Mesenchymal stem cell (in vitro differentiated cells and primary cell): ENCODE results near the gene NEXN.

Experiments
- DNase-seq: peaks from one replicate; pipeline ENCODE4 v3.0.0-alpha.2; 2013
- H2AFZ ChIP-seq: one replicate; pipeline ENCODE4 v1.6.1; 2013; ENCODE audit warnings: low read depth, mild to moderate bottlenecking, control low read depth, inconsistent platforms, low read length, moderate library complexity
- H2AK5ac ChIP-seq: 2 replicates; pipeline ENCODE4 v1.6.1; 2013; ENCODE audit warnings: low read length, moderate library complexity, mild to moderate bottlenecking, inconsistent platforms; ENCODE audit not compliant: severe bottlenecking
- H2BK120ac ChIP-seq: one replicate; pipeline ENCODE4 v1.6.1; 2013; ENCODE audit warnings: low read depth, mild to moderate bottlenecking, inconsistent platforms, low read length, moderate library complexity
- H2BK12ac ChIP-seq, 2 experiments: one replicate each; pipeline ENCODE4 v1.6.1; 2013; ENCODE audit warnings: inconsistent platforms in 2 of 2, low read length in 2 of 2, mild to moderate bottlenecking in 2 of 2, moderate library complexity in 2 of 2, control low read depth in 1 of 2
- H2BK15ac ChIP-seq: one replicate; pipeline ENCODE4 v1.6.1; 2013; ENCODE audit warnings: mild to moderate bottlenecking, low read depth, inconsistent platforms; ENCODE audit not compliant: poor library complexity, severe bottlenecking
- H2BK5ac ChIP-seq: 2 replicates; pipeline ENCODE4 v1.6.1; 2013; ENCODE audit warnings: low read depth, mild to moderate bottlenecking, low read length, control low read depth, inconsistent platforms; ENCODE audit not compliant: poor library complexity, severe bottlenecking
- H3K14ac ChIP-seq, 2 experiments: one replicate each; pipeline ENCODE4 v1.6.1; 2013; ENCODE audit warnings: inconsistent platforms in 2 of 2, low read length in 2 of 2, control low read depth in 1 of 2, mild to moderate bottlenecking in 1 of 2, moderate library complexity in 1 of 2
- H3K18ac ChIP-seq, 2 experiments: one replicate each; pipeline ENCODE4 v1.6.1; 2013; ENCODE audit warnings: inconsistent platforms in 2 of 2, low read length in 2 of 2, control low read depth in 1 of 2, low read depth in 1 of 2, mild to moderate bottlenecking in 1 of 2
- H3K23ac ChIP-seq, 2 experiments: one replicate each; pipeline ENCODE4 v1.6.1; 2013; ENCODE audit warnings: inconsistent platforms in 2 of 2, low read length in 2 of 2, mild to moderate bottlenecking in 2 of 2, moderate library complexity in 2 of 2, control low read depth in 1 of 2
- H3K27ac ChIP-seq: 2 replicates; pipeline ENCODE4 v1.5.1; 2013; ENCODE audit warnings: mild to moderate bottlenecking, moderate library complexity, low read length, control low read depth, inconsistent platforms; ENCODE audit not compliant: poor library complexity, severe bottlenecking
- H3K27me3 ChIP-seq, 2 experiments: 2 replicates each; pipeline versions ENCODE4 v1.6.1 to v1.7.0; 2013; ENCODE audit warnings: low read length in 2 of 2, mild to moderate bottlenecking in 2 of 2, moderate library complexity in 2 of 2, control low read depth in 1 of 2, inconsistent platforms in 1 of 2; ENCODE audit not compliant: control insufficient read depth in 1 of 2, insufficient read depth in 1 of 2
- H3K36me3 ChIP-seq, 2 experiments: 2 replicates each; pipeline versions ENCODE4 v1.6.1 to v1.7.0; 2013; ENCODE audit warnings: low read length in 2 of 2, control low read depth in 1 of 2, inconsistent platforms in 1 of 2, low read depth in 1 of 2, mild to moderate bottlenecking in 1 of 2; ENCODE audit not compliant: insufficient read depth in 2 of 2, control insufficient read depth in 1 of 2
- H3K4ac ChIP-seq, 2 experiments: one replicate each; pipeline ENCODE4 v1.6.1; 2013; ENCODE audit warnings: inconsistent platforms in 2 of 2, low read length in 2 of 2, mild to moderate bottlenecking in 2 of 2, moderate library complexity in 2 of 2, control low read depth in 1 of 2, low read depth in 1 of 2
- H3K4me1 ChIP-seq: 2 replicates; pipeline ENCODE4 v1.6.1; 2013; ENCODE audit warnings: low read depth, low read length, control low read depth; ENCODE audit not compliant: control insufficient read depth, insufficient read depth
- H3K4me2 ChIP-seq: 2 replicates; pipeline ENCODE4 v1.6.1; 2013; ENCODE audit warnings: low read length, mild to moderate bottlenecking, inconsistent platforms; ENCODE audit not compliant: poor library complexity, severe bottlenecking
- H3K4me3 ChIP-seq, 2 experiments: 2 replicates each; pipeline versions ENCODE4 v1.5.1 to v1.7.0; 2013; ENCODE audit warnings: low read length in 2 of 2, mild to moderate bottlenecking in 2 of 2, control low read depth in 1 of 2, low read depth in 1 of 2; ENCODE audit not compliant: insufficient read depth in 1 of 2
- H3K79me1 ChIP-seq: replicated peaks from 2 replicates; pipeline ENCODE4 v1.6.1; 2013; ENCODE audit warnings: mild to moderate bottlenecking, control low read depth, low read length, inconsistent platforms; ENCODE audit not compliant: poor library complexity, severe bottlenecking
- H3K9ac ChIP-seq: 2 replicates; pipeline ENCODE4 v1.7.0; 2013; ENCODE audit warnings: mild to moderate bottlenecking, low read length, moderate library complexity
- H3K9me3 ChIP-seq: 2 replicates; pipeline ENCODE4 v1.7.0; 2013; ENCODE audit warnings: mild to moderate bottlenecking, low read length; ENCODE audit not compliant: control insufficient read depth
- H4K8ac ChIP-seq: one replicate; pipeline ENCODE4 v1.6.1; 2013; ENCODE audit warnings: inconsistent platforms, mild to moderate bottlenecking, low read length, moderate library complexity
- H4K91ac ChIP-seq: one replicate; pipeline ENCODE4 v1.6.1; 2013; ENCODE audit warnings: mild to moderate bottlenecking, low read length, inconsistent platforms
- WGBS: methylation state at CpG from one replicate; pipeline ENCODE4 v1.1.7; 2013; ENCODE audit warnings: mixed read lengths; 5-methylcytosine and 5-hydroxymethylcytosine counted together

NEXN gene

DNA sequence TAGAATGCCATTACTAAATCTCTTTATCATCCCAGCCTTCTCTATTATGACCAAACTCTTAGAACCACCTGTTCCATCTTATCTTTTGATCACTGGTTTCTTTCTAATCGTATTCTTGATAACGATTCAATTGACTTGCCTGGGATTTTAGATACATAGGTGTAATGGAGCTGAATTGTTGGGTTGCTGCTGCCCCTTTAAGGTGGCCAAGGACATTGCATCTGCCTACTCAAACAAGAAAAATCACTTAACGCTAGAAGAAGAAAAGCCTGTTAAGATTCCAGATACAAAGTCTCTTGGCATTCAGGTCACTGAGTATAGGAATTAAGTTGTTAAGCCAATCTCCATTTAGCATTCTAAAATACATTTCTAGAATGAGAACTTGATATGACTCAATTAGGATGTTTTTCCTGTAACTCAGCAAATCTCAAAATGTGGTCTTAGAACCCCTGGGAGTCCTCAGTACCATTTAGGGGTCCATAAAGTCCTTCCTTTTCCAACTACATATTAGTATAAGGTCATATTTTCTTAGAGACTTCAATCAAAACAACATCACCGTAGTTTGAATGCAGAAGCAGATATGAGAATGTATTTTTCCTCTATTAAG, 12.4 kb downstream of the NEXN start:
- no peak overlapping the region for H3K18ac ChIP-seq
- H3K14ac ChIP-seq = no peak overlapping the region
- H2BK15ac ChIP-seq = no peak overlapping the region
- H3K27me3 ChIP-seq = no peaks in the 10 kb centered on the region
- H2BK120ac ChIP-seq = no peak overlapping the region
- H3K27ac ChIP-seq = no peak overlapping the region
- H2BK5ac ChIP-seq = no peak overlapping the region
- no peak overlapping the region for H3K4me2 ChIP-seq
- H3K36me3 ChIP-seq = no peaks in the 10 kb centered on the region
- no peak overlapping the region for H2AK5ac ChIP-seq
- no peak overlapping the region for H2BK12ac ChIP-seq
- H2AFZ ChIP-seq = no peak overlapping the region
- peaks cover 4% of the 10 kb centered on the region for H3K79me1 ChIP-seq
- no peak overlapping the region for H3K23ac ChIP-seq
- no peak overlapping the region for H4K8ac ChIP-seq
- DNase-seq = peak; percentile 62
- H3K4me1 ChIP-seq = no peaks in the 10 kb centered on the region
- H3K9ac ChIP-seq = peak overlapping the region; percentile 21
- H3K4ac ChIP-seq = no peak overlapping the region
- no peak overlapping the region for H3K4me3 ChIP-seq
- WGBS = 35% methylated on average over 2 of the region's 4 CpGs
- no peaks in the 10 kb centered on the region for H3K9me3 ChIP-seq
- no peak overlapping the region for H4K91ac ChIP-seq

GRCh38 chr1:77905603-77906002, 17.2 kb downstream of the NEXN start:
- Histone ChIP-seq H3K4me3 (no peak overlapping the region), H2BK5ac (no peak overlapping the region), H3K4me1 (no peaks in the 10 kb centered on the region), H3K9me3 (no peaks in the 10 kb centered on the region), H2BK15ac (no peak overlapping the region), H3K18ac (no peak overlapping the region), H2AFZ (no peak overlapping the region), H3K27ac (no peak overlapping the region), H2BK12ac (no peak overlapping the region), H2AK5ac (no peak overlapping the region), H4K91ac (no peak overlapping the region), H3K4me2 (no peak overlapping the region), H2BK120ac (no peak overlapping the region), H3K9ac (no peak overlapping the region), H3K4ac (no peak overlapping the region), H3K27me3 (no peaks in the 10 kb centered on the region), H3K36me3 (no peaks in the 10 kb centered on the region), H3K14ac (no peak overlapping the region), H3K23ac (no peak overlapping the region), H4K8ac (no peak overlapping the region), H3K79me1 (peaks cover 12% of the 10 kb centered on the region)
- WGBS = 88% methylated on average over 1 of the region's 1 CpG
- no peak for DNase-seq

DNA sequence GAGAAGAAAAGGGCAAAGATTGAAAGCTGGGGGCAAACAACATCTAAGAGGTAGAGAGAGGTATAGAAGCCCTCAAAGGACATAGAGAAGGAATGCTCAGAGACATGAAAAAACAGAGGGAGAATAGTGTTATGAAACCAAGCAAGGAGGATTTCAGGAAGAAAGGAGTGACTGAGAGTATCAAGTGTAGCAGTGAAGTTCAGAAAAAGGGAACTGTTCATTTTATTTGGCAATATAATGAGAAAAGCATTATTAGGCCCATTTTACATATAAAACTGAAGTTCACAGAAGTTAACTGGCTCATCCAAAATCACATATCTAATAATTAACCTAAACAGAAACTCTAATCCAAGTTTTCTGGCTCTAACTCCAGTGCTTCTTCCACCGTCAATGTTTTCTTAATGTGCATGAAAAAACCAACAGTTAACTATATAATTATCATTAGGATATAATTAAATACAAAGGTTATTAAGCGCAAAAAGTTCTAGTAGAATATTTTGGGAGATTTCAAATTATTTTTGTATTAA, 17.7 kb downstream of the NEXN start:
- Histone ChIP-seq H3K4me1 (no peaks in the 10 kb centered on the region), H2BK15ac (no peak overlapping the region), H2BK120ac (no peak overlapping the region), H4K91ac (no peak overlapping the region), H3K4ac (no peak overlapping the region), H3K18ac (no peak overlapping the region), H3K27ac (no peak overlapping the region), H3K79me1 (peaks cover 15% of the 10 kb centered on the region), H2BK5ac (no peak overlapping the region), H3K27me3 (no peaks in the 10 kb centered on the region), H2BK12ac (no peak overlapping the region), H3K9ac (no peak overlapping the region), H3K23ac (no peak overlapping the region), H3K9me3 (no peaks in the 10 kb centered on the region), H2AK5ac (no peak overlapping the region), H3K36me3 (peaks cover 0 to 2% of the 10 kb centered on the region in 2 experiments), H3K4me2 (no peak overlapping the region), H3K14ac (no peak overlapping the region), H3K4me3 (no peak overlapping the region), H4K8ac (no peak overlapping the region), H2AFZ (no peak overlapping the region)
- DNase-seq = no peak
- WGBS = 100% methylated on average over 1 of the region's 2 CpGs

- no peak overlapping the region for H2BK15ac ChIP-seq
- no peak overlapping the region for H4K8ac ChIP-seq
- no peak overlapping the region for H4K91ac ChIP-seq
- H3K4ac ChIP-seq = no peak overlapping the region
- H3K4me1 ChIP-seq = no peaks in the 10 kb centered on the region
- H3K27ac ChIP-seq = no peak overlapping the region
- peaks cover 14% of the 10 kb centered on the region for H3K79me1 ChIP-seq
- H3K9ac ChIP-seq = no peak overlapping the region
- WGBS = no CpG with 5 or more reads among the region's 1 CpG
- no peaks in the 10 kb centered on the region for H3K27me3 ChIP-seq
- H2BK12ac ChIP-seq = no peak overlapping the region
- no peak overlapping the region for H2AFZ ChIP-seq
- no peak overlapping the region for H2BK120ac ChIP-seq
- no peak overlapping the region for H3K14ac ChIP-seq
- no peak overlapping the region for H2BK5ac ChIP-seq
- H3K4me2 ChIP-seq = no peak overlapping the region
- no peak overlapping the region for H3K23ac ChIP-seq
- H3K9me3 ChIP-seq = no peaks in the 10 kb centered on the region
- no peak overlapping the region for H3K4me3 ChIP-seq
- DNase-seq = no peak
- no peak overlapping the region for H2AK5ac ChIP-seq
- peaks cover 0 to 2% of the 10 kb centered on the region in 2 experiments for H3K36me3 ChIP-seq
- no peak overlapping the region for H3K18ac ChIP-seq
Measured at GRCh38 chr1:77906624-77907023, 18.2 kb downstream of the NEXN start.
